Large intestine (tissue), 3 donors: ENCODE measurements around the gene PIAS2. TPM values are rescaled to one million over a fixed set of nuclear protein-coding genes. Genes with fewer than 3 reads are reported as not detected.
"Not testable (repeated sequence)": the region's sequence is repeated elsewhere in the genome, so short reads cannot be mapped to it uniquely, and the experiment has no call there.

Experiments used
- DNase-seq, 2 donors: peaks; one replicate each; pipeline versions ENCODE4 v3.0.0 to v3.0.0-alpha.2; 2013
- H3K27ac ChIP-seq: one replicate; pipeline ENCODE4 v1.5.1; 2013; ENCODE audit warnings: low read length
- H3K27me3 ChIP-seq: 2 replicates; pipeline ENCODE4 v1.6.1; 2013; ENCODE audit warnings: low read length; ENCODE audit not compliant: control insufficient read depth, insufficient read depth
- H3K36me3 ChIP-seq: 2 replicates; pipeline ENCODE4 v1.6.1; 2013; ENCODE audit warnings: low read length; ENCODE audit not compliant: control insufficient read depth, insufficient read depth
- H3K4me1 ChIP-seq: one replicate; pipeline ENCODE4 v1.6.1; 2013; ENCODE audit warnings: low read length; ENCODE audit not compliant: control insufficient read depth, insufficient read depth
- H3K4me3 ChIP-seq: one replicate; pipeline ENCODE4 v1.5.1; 2013; ENCODE audit warnings: low read length
- H3K9me3 ChIP-seq: one replicate; pipeline ENCODE4 v1.6.1; 2013; ENCODE audit warnings: mild to moderate bottlenecking, low read depth, low read length, moderate library complexity; ENCODE audit not compliant: control insufficient read depth
- WGBS: methylation state at CpG from one replicate; pipeline ENCODE4 v1.1.5; 2013; ENCODE audit warnings: low lambda C conversion rate; ENCODE audit not compliant: insufficient coverage; 5-methylcytosine and 5-hydroxymethylcytosine counted together
- polyA plus RNA-seq: library from polyadenylated mRNA; unstranded; fragments of 120-200 nt; gene quantifications from one replicate; pipeline ENCODE4 v1.2.1, GENCODE V29; 2013

Gene PIAS2
- polyA plus RNA-seq, 1 donor = 13.1 TPM

GRCh38 chr18:46868169-46868921 is 49.0 kb downstream of the PIAS2 start:
- DNase-seq = no peak
- Histone ChIP-seq H3K4me1 (no peaks in the 10 kb centered on the region), H3K36me3 (peaks cover 8% of the 10 kb centered on the region), H3K4me3 (no peak overlapping the region), H3K27me3 (no peaks in the 10 kb centered on the region), H3K27ac (no peak overlapping the region), H3K9me3 (peaks cover 14% of the 10 kb centered on the region)
- WGBS = 93% methylated on average over 5 of the region's 11 CpGs

- peaks cover 8% of the 10 kb centered on the region for H3K36me3 ChIP-seq
- DNase-seq = no peak
- peaks cover 14% of the 10 kb centered on the region for H3K9me3 ChIP-seq
- no peak overlapping the region for H3K27ac ChIP-seq
- no peaks in the 10 kb centered on the region for H3K4me1 ChIP-seq
- no peak overlapping the region for H3K4me3 ChIP-seq
- no peaks in the 10 kb centered on the region for H3K27me3 ChIP-seq
Observed at GRCh38 chr18:46867367-46868143, 49.8 kb downstream of the PIAS2 start.

DNA sequence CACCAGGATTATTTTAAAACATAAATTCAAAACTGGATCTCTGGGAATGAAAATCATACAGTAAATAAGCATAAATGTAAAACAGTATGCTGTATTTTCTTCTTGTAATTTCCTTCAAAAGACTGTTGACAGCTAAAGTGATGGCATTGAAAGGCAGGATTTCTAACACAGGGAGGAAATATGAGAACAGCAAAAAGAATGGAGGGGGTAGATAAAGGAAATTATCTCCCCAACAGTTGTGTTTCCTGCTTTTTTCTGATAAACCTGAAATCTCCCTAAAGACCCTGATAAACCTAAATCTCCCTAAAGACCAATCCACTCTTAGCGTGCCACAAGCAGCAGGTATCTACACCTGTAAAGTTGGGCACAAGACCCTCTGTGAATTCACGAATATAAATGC is 50.8 kb downstream of the PIAS2 start:
- no CpG with 5 or more reads among the region's 2 CpGs for WGBS
- H3K27me3 ChIP-seq = no peaks in the 10 kb centered on the region
- H3K27ac ChIP-seq = no peak overlapping the region
- H3K36me3 ChIP-seq = peaks cover 8% of the 10 kb centered on the region
- peaks cover 14% of the 10 kb centered on the region for H3K9me3 ChIP-seq
- H3K4me1 ChIP-seq = no peaks in the 10 kb centered on the region
- H3K4me3 ChIP-seq = no peak overlapping the region
- no peak for DNase-seq

- WGBS = no CpG with 5 or more reads among the region's 8 CpGs
- H3K36me3 ChIP-seq, H3K4me3 ChIP-seq, H3K4me1 ChIP-seq, DNase-seq, H3K27ac ChIP-seq, H3K27me3 ChIP-seq: not testable (repeated sequence)
- H3K9me3 ChIP-seq = peaks cover 14% of the 10 kb centered on the region
Observed at GRCh38 chr18:46865245-46865644, 52.1 kb downstream of the PIAS2 start.

DNA sequence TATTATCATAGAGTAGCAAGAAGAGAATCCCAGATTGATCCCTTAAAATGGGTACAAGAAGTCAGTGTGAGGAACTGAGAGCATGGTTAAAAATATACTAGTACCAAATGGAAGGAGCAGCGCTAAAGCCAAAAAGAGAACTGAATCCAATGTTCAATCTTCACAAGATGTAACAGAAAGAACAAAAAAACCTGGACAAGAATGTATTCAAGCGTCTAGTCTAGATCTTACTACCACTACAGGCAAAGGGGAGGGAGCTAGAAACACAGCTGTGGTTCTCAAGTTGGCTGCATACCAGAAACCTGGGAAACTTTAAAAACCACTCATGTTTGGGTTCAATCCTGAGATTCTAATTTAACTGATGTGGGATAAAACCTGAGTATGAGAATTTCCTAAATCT is 57.5 kb downstream of the PIAS2 start:
- DNase-seq = no peak
- no peaks in the 10 kb centered on the region for H3K27me3 ChIP-seq
- no peaks in the 10 kb centered on the region for H3K4me1 ChIP-seq
- no peak overlapping the region for H3K27ac ChIP-seq
- no peak overlapping the region for H3K4me3 ChIP-seq
- 100% methylated on average over 1 of the region's 2 CpGs for WGBS
- no peaks in the 10 kb centered on the region for H3K9me3 ChIP-seq
- H3K36me3 ChIP-seq = peaks cover 18% of the 10 kb centered on the region

GRCh38 chr18:46858290-46858689 is 59.0 kb downstream of the PIAS2 start:
- peaks cover 21% of the 10 kb centered on the region for H3K36me3 ChIP-seq
- no peak overlapping the region for H3K4me3 ChIP-seq
- H3K9me3 ChIP-seq = no peaks in the 10 kb centered on the region
- no peak overlapping the region for H3K27ac ChIP-seq
- 100% methylated on average over 2 of the region's 4 CpGs for WGBS
- DNase-seq = no peak
- no peaks in the 10 kb centered on the region for H3K4me1 ChIP-seq
- no peaks in the 10 kb centered on the region for H3K27me3 ChIP-seq

GRCh38 chr18:46856973-46857372 is 60.3 kb downstream of the PIAS2 start:
- Histone ChIP-seq H3K4me1 (no peaks in the 10 kb centered on the region), H3K36me3 (peaks cover 24% of the 10 kb centered on the region), H3K27me3 (no peaks in the 10 kb centered on the region), H3K4me3 (no peak overlapping the region), H3K9me3 (no peaks in the 10 kb centered on the region), H3K27ac (no peak overlapping the region)
- no peak for DNase-seq

- H3K4me3 ChIP-seq = no peak overlapping the region
- DNase-seq = no peak
- no peak overlapping the region for H3K27ac ChIP-seq
- no peaks in the 10 kb centered on the region for H3K4me1 ChIP-seq
- H3K36me3 ChIP-seq = peaks cover 4% of the 10 kb centered on the region
- H3K9me3 ChIP-seq = no peaks in the 10 kb centered on the region
- H3K27me3 ChIP-seq = no peaks in the 10 kb centered on the region
Observed at GRCh38 chr18:46849007-46849406, 68.3 kb downstream of the PIAS2 start.

- Histone ChIP-seq H3K9me3 (no peaks in the 10 kb centered on the region), H3K36me3 (peaks cover 2% of the 10 kb centered on the region), H3K27me3 (no peaks in the 10 kb centered on the region), H3K27ac (no peak overlapping the region), H3K4me3 (no peak overlapping the region), H3K4me1 (no peaks in the 10 kb centered on the region)
- DNase-seq = no peak
- 100% methylated on average over 1 of the region's 1 CpG for WGBS
Observed at GRCh38 chr18:46843372-46843771, 73.9 kb downstream of the PIAS2 start.

GRCh38 chr18:46842583-46842982 is 74.7 kb downstream of the PIAS2 start:
- WGBS = 60% methylated on average over 1 of the region's 5 CpGs
- H3K36me3 ChIP-seq = peaks cover 2% of the 10 kb centered on the region
- no peaks in the 10 kb centered on the region for H3K4me1 ChIP-seq
- no peaks in the 10 kb centered on the region for H3K9me3 ChIP-seq
- no peak for DNase-seq
- no peak overlapping the region for H3K27ac ChIP-seq
- no peak overlapping the region for H3K4me3 ChIP-seq
- H3K27me3 ChIP-seq = no peaks in the 10 kb centered on the region

GRCh38 chr18:46833899-46834298 is 83.4 kb downstream of the PIAS2 start:
- no peaks in the 10 kb centered on the region for H3K27me3 ChIP-seq
- H3K36me3 ChIP-seq = peaks cover 2% of the 10 kb centered on the region
- H3K9me3 ChIP-seq = no peaks in the 10 kb centered on the region
- H3K4me1 ChIP-seq = no peaks in the 10 kb centered on the region
- WGBS = no CpG with 5 or more reads among the region's 1 CpG
- no peak overlapping the region for H3K4me3 ChIP-seq
- DNase-seq = no peak
- no peak overlapping the region for H3K27ac ChIP-seq
